Ureter (tissue), 1 donor: ENCODE measurements around the gene FOXJ3. TPM values are rescaled to one million over a fixed set of nuclear protein-coding genes. Genes with fewer than 3 reads are reported as not detected.

Experiments used
- DNase-seq: peaks from one replicate; pipeline ENCODE4 v3.0.0-alpha.2; 2020; ENCODE audit warnings: low spot score
- total RNA-seq: library from RNA; stranded (reverse); gene quantifications from one replicate; pipeline ENCODE4 v1.2.4, GENCODE V29; 2023
- donor health status: DM: yes; HTN: yes; CAD: no.

The FOXJ3 gene
- total RNA-seq, 1 donor from 2014 or later: 71.0 TPM

DNA sequence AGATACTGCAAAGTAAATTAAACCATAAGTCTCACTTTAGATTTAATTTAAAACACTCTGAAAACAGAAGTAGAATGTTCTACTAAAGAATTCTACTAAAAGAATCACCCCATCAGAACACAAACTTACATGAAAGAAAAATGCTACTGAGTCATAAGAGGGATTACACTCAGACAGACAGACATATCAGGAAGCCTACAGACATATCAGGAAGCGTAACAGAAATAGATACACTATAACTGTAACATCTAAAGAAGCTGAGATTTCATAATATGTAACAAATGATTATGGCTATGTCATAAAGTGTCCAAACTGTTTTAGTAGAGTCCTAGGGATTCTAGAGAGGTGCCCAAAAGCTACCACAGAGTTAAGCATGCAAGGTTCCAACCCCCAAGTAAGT is 23.9 kb downstream of the FOXJ3 start:
- no peak for DNase-seq

DNA sequence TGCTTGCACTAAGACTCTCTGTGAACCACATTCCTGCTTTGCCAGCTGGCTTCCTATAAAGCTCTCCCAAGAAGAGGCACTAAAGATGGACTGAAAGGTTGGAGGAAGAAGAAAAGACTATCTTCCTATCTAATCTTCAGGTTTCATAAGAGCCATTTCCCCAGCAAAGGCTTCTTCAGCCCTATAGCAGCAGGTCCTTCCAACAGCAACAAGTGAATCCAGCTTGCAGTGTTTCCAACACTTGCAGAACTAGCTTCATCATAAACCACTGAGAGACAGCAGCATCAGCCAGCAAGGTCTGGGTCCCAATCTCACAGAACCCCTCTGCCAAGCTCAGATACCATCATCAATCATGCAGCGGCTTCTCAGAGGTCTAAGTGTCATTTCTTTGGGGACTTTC is 28.1 kb downstream of the FOXJ3 start:
- DNase-seq: no peak

DNA sequence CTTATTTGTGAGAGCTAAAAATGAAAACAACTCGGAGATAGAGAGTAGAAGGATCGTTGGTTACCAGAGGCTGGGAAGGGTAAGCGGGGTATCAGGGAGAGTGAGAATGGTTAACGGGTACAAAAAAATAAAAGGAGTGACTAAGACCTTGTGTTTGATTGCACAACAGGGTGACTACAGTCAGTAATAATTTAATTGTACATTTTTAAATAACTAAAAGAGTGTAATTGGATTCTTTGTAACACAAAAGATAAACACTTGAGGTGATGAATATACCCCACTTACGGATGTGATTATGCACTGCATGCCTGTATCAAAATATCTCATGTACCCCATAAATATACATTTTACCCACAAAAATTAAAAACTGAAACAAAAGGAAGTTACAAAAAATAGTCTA is 29.4 kb downstream of the FOXJ3 start:
- DNase-seq: no peak

- no peak for DNase-seq
Observed at GRCh38 chr1:42302034-42302433, 33.0 kb downstream of the FOXJ3 start.

DNA sequence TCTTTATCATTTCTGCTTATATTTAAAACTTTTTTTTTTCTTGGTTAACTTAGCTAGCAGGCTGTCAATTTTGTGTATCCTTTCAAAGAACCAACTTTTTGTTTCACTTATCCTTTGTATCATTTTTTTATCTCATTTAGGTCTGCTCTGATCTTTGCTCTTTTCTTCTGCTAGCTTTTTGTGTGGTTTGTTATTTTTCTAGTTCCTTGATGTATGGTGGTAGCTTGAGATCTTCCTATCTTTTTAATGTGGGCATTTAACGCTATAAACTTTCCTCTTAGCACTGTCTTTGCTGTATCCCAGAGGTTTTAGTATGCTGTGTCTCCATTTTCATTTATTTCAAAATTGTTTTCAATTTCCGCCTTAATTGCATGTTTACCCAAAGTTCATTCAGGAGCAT is 36.5 kb downstream of the FOXJ3 start:
- no peak for DNase-seq

GRCh38 chr1:42295816-42296215 is 39.2 kb downstream of the FOXJ3 start:
- DNase-seq: no peak

GRCh38 chr1:42290130-42290529 is 44.9 kb downstream of the FOXJ3 start:
- no peak for DNase-seq

- no peak for DNase-seq
Observed at GRCh38 chr1:42288311-42288985, 46.6 kb downstream of the FOXJ3 start.

DNA sequence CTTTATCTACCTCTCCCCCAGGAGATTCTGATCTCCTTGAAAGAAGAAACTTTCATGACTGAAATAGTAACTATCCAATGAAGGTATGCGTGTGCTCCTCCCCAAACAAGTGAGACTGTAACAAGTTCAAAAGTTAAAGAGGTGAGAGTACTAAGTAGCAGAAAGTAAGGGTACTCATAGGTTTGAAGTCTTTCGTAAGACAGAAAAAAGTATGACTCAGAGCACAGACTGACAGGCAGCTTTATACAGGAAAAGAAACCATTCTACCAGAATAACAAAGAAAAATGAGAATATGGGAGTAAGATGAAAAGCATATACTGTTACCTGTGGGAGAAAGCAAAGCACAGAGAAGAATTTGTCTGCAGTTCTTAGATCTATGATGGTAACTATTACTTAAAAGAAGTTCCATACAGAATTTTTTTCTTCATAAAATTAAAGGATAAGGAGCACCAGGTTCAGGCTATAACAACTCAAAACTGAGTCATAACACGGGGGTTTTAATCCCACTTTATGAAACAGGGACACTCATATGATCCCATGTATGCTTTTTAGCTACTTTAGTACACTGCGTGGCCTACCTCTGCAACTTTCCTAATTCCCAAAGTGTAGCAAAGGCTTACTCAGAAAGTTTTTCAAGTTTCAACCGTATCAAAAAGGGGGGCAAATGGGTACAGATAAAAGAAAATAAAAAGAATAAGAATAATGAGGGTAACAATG is 52.0 kb downstream of the FOXJ3 start:
- no peak for DNase-seq

DNA sequence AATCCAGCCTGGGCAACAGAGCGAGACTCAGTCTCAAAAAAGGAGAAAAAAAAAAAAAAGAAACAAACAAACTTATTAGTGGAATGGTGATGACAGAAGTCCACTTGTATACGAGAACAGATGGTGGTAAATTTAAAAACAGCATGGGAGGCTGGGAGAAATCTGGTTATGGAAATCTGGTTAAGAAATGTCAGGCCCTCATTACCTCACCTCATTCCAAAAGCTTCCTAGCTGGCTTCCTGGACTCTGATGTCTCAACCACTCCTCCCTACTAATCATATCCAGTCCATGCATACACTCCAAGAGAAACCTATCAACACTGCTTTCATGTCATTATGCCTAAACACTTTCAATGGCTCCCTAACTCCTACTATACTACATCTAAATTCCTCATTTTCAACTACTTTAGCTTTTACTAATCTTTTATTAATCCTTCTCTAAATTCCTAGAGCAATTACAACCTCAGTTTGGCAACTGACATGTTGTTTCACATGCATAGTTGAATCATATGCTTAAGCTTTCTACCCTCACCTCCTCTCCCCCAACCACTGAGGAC is 52.9 kb downstream of the FOXJ3 start:
- DNase-seq: no peak

- no peak for DNase-seq
Observed at GRCh38 chr1:42280821-42281220, 54.2 kb downstream of the FOXJ3 start.

- no peak for DNase-seq
Observed at GRCh38 chr1:42279055-42279454, 56.0 kb downstream of the FOXJ3 start.

- no peak for DNase-seq
Observed at GRCh38 chr1:42272920-42273319, 62.1 kb downstream of the FOXJ3 start.

GRCh38 chr1:42267904-42268303 is 67.1 kb downstream of the FOXJ3 start:
- DNase-seq: no peak

DNA sequence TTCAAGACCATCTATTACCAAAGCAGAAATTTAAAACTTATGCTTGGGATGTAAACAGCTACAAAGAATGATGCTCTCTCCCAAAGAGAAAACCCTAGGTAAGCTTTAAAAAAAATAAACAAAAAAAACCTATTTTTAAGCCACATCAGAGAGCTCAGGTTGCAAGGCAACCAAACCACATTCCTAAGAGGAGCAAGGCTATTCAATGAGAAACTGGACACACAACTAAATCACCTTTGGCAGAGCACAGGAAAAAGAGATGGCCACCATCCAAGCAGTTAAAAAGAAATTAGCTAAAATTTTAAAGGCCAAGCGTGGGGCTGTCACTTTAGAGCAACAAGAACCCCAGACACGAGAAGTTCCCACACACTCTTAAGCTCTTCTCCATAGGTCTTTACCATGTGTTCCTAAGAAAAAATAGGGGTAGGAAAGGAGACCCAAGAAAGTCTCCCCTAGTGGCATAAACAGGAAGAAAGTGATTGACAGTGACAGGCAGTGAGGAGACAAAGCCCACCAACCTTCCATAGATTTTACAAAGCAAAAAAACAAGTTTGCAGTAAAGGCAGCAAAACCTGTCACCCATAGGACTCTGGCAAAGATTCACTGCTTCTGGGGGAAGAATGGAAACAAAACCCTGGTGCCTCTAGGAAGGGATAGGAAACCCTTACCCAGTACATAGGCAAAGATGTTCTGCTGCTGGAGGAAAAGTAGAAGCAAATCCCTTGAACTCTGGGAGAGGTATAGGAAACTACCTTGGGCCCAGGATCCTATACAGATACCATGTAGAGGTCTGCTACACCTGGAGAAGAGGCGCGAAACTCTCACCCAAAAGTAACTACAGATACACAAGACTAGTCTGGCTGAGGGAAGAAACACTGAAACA is 68.5 kb downstream of the FOXJ3 start:
- no peak for DNase-seq

GRCh38 chr1:42264511-42265190 is 70.4 kb downstream of the FOXJ3 start:
- DNase-seq: no peak

GRCh38 chr1:42263019-42263418 is 72.0 kb downstream of the FOXJ3 start:
- DNase-seq: no peak

GRCh38 chr1:42260376-42261070 is 74.5 kb downstream of the FOXJ3 start:
- no peak for DNase-seq

GRCh38 chr1:42259739-42260064 is 75.3 kb downstream of the FOXJ3 start:
- DNase-seq: no peak

DNA sequence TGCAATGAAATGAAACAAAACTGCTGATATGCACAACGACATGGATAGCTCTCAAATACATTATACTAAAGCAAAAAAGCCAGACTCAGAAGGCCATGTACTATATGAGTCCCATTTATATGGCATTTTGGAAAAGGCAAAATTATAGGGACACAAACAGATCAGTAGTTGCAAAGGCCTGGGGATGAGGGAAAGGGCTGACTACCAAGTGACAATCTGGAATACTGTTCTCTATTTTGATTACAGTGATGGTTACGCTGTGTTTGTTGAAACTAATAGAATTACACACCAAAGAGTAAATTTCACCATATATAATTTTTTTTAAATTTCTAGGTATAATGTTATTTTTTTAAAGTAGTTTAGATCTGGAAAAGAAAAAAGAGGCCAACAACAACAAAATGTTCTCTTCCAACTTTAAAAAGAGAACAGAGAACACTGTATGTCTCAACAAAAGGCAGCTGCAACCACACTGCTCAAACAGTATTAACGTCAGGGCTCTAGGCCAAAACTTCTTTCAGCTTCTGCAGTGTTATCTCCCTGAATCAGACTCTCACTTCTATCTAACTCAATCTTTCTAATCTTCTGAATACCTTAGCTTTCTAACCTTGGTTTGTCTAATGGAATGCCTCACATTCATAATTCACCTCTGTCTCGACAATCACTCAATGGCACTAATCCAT is 75.8 kb downstream of the FOXJ3 start:
- DNase-seq: no peak

- DNase-seq: no peak
Observed at GRCh38 chr1:42258218-42258617, 76.8 kb downstream of the FOXJ3 start.
